K562 (cell line): ENCODE data around the gene TNFAIP8L1. TPM values are rescaled to one million over a fixed set of nuclear protein-coding genes. Genes with fewer than 3 reads are reported as not detected.

Experiments used
- ATAC-seq: fragments of 200-7000 bp; cut with Tn5 transposase; 3 replicates; pipeline ENCODE4 v1.9.1; 2020; ENCODE audit warnings: moderate library complexity
- BruUV-seq: library from RNA; stranded (reverse); fragments of 400-500 nt; replicated peaks from 2 replicates; lab custom pipeline; 2021; lab: Mats Ljungman, UMichigan
- CTCF ChIA-PET: fragments of 300-600 bp; formaldehyde crosslinking; extraction: SDS; loops from one replicate; lab custom pipeline; 2021; ENCODE audit warnings: low intra/inter-chr PET ratio; lab: Yijun Ruan, JAX
- POLR2A ChIA-PET: fragments of 300-600, 350-650 bp; sonication (Branson Sonifier 250); formaldehyde crosslinking; extraction: SDS; loops from one replicate; lab custom pipeline; 2021; ENCODE audit warnings: antibody characterized with exemption, inconsistent platforms; lab: Yijun Ruan, JAX
- DNase-seq, 4 experiments: peaks; one replicate each; pipeline versions ENCODE4 v3.0.0 to v3.0.0-alpha.2; 2011 to 2018; ENCODE audit warnings: low spot score in 3 of 4, mixed read lengths in 3 of 4; ENCODE audit errors: extremely low read depth in 1 of 4
- FAIRE-seq: peaks from 2 replicates; lab custom pipeline; 2011; peaks lifted over from hg19 to GRCh38; lab: Jason Lieb, UNC
- H2AFZ ChIP-seq: 2 replicates; pipeline ENCODE4 v1.6.0; 2011; ENCODE audit warnings: low read depth, low read length, control low read depth, inconsistent platforms
- H3K27ac ChIP-seq: fragments of 200-600 bp; 3 replicates; pipeline ENCODE4 v1.8.0; 2011; ENCODE audit warnings: low read depth, mild to moderate bottlenecking, control low read depth, inconsistent platforms, low read length, moderate library complexity, mixed read lengths; ENCODE audit errors: extremely low read depth
- H3K27me3 ChIP-seq, 2 experiments: fragments of 300-600 bp in 1 of 2; 2 replicates in 1 of 2; 3 replicates in 1 of 2; pipeline versions ENCODE4 v1.6.0 to v1.8.0; 2011; ENCODE audit warnings: inconsistent platforms in 2 of 2, low read length in 2 of 2, mild to moderate bottlenecking in 1 of 2, mixed read lengths in 1 of 2, moderate library complexity in 1 of 2; ENCODE audit not compliant: control insufficient read depth in 2 of 2, insufficient read depth in 2 of 2
- H3K36me3 ChIP-seq: fragments of 300-600 bp; 3 replicates; pipeline ENCODE4 v1.8.0; 2011; ENCODE audit warnings: mild to moderate bottlenecking, low read length, inconsistent platforms; ENCODE audit not compliant: control insufficient read depth, insufficient read depth
- H3K4me1 ChIP-seq, 2 experiments: fragments of 200-600 bp in 1 of 2; replicated peaks in 1 of 2; 2 replicates in 1 of 2; 3 replicates in 1 of 2; pipeline versions ENCODE4 v1.5.1 to v1.8.0; 2011; ENCODE audit warnings: inconsistent platforms in 2 of 2, low read length in 2 of 2, mild to moderate bottlenecking in 1 of 2, mixed read lengths in 1 of 2, moderate library complexity in 1 of 2; ENCODE audit not compliant: control insufficient read depth in 2 of 2, insufficient read depth in 2 of 2
- H3K4me2 ChIP-seq: 2 replicates; pipeline ENCODE4 v1.6.1; 2011; ENCODE audit warnings: low read length, control low read depth, inconsistent platforms, mixed read lengths; ENCODE audit not compliant: insufficient read depth
- H3K4me3 ChIP-seq: fragments of 200-600 bp; sonication (generic), shearing (Covaris generic); 2 replicates; pipeline ENCODE4 v1.5.1; 2016; ENCODE audit warnings: control low read depth, inconsistent platforms
- H3K79me2 ChIP-seq: fragments of 200-600 bp; 3 replicates; pipeline ENCODE4 v1.8.0; 2011; ENCODE audit warnings: low read length, inconsistent platforms; ENCODE audit not compliant: control insufficient read depth, insufficient read depth
- H3K9ac ChIP-seq, 2 experiments: 2 replicates each; pipeline versions ENCODE4 v1.6.0 to v1.6.1; 2011; ENCODE audit warnings: low read depth in 2 of 2, low read length in 2 of 2, control low read depth in 1 of 2, inconsistent platforms in 1 of 2, mild to moderate bottlenecking in 1 of 2, mixed read lengths in 1 of 2; ENCODE audit not compliant: insufficient read depth in 1 of 2
- H3K9me1 ChIP-seq: one replicate; pipeline ENCODE4 v1.6.0; 2011; ENCODE audit warnings: inconsistent platforms, mild to moderate bottlenecking, low read length, moderate library complexity; ENCODE audit not compliant: control insufficient read depth, insufficient read depth
- H3K9me3 ChIP-seq: replicated peaks from 2 replicates; pipeline ENCODE4 v1.5.1; 2011; ENCODE audit warnings: low read depth, low read length, inconsistent platforms; ENCODE audit not compliant: control insufficient read depth, insufficient read depth
- H4K20me1 ChIP-seq: replicated peaks from 2 replicates; pipeline ENCODE4 v1.6.1; 2011; ENCODE audit warnings: low read length, inconsistent platforms, mixed read lengths; ENCODE audit not compliant: control insufficient read depth, insufficient read depth
- ATF3 ChIP-seq, 2 experiments: fragments of 450-650 bp in 1 of 2; sonication (generic) in 1 of 2; formaldehyde crosslinking in 1 of 2; IDR thresholded peaks in 1 of 2; conservative IDR thresholded peaks in 1 of 2; 2 replicates each; pipeline versions ENCODE4 v1.6.1 to v1.8.1; 2016 to 2023; ENCODE audit warnings: mild to moderate bottlenecking in 2 of 2, moderate library complexity in 2 of 2, inconsistent platforms in 1 of 2, missing genetic modification reagents in 1 of 2
- DNMT1 ChIP-seq: fragments of 450-650 bp; IDR thresholded peaks from 2 replicates; pipeline ENCODE4 v1.6.1; 2016; ENCODE audit warnings: antibody characterized with exemption, mild to moderate bottlenecking
- E2F3 ChIP-seq: fragments of 250-450 bp; sonication (Bioruptor Pico); IDR thresholded peaks from 2 replicates; pipeline ENCODE4 v1.4.0; 2020; ENCODE audit warnings: mild to moderate bottlenecking
- E2F5 ChIP-seq: sonication (generic); formaldehyde crosslinking; IDR thresholded peaks from 2 replicates; pipeline ENCODE4 v1.8.0; 2022; ENCODE audit warnings: mild to moderate bottlenecking, missing genetic modification reagents
- KLF16 ChIP-seq: IDR thresholded peaks from 2 replicates; pipeline ENCODE4 v1.6.1; 2016; ENCODE audit warnings: antibody characterized with exemption
- NFIC ChIP-seq: fragments of 450-650 bp; IDR thresholded peaks from 2 replicates; pipeline ENCODE4 v1.6.1; 2017; ENCODE audit warnings: mild to moderate bottlenecking, inconsistent platforms
- PKNOX1 ChIP-seq: fragments of 450-650 bp; IDR thresholded peaks from 2 replicates; pipeline ENCODE4 v1.6.1; 2016
- POLR2AphosphoS5 ChIP-seq: IDR thresholded peaks from 2 replicates; pipeline ENCODE4 v1.6.1; 2011; ENCODE audit warnings: mild to moderate bottlenecking, low read depth, low read length, moderate library complexity; ENCODE audit not compliant: control insufficient read depth, insufficient read depth
- RBM17 ChIP-seq: fragments of 200-400 bp; formaldehyde crosslinking; IDR thresholded peaks from 2 replicates; pipeline ENCODE4 v1.6.1; 2017; ENCODE audit warnings: low read depth, mild to moderate bottlenecking, low read length, borderline replicate concordance
- TCF7 ChIP-seq: sonication (generic); IDR thresholded peaks from 2 replicates; pipeline ENCODE4 v1.6.1; 2016; ENCODE audit warnings: antibody characterized with exemption, borderline replicate concordance
- ZBTB1 ChIP-seq: sonication (generic); formaldehyde crosslinking; IDR thresholded peaks from 2 replicates; pipeline ENCODE4 v1.8.1; 2023; ENCODE audit warnings: missing genetic modification reagents, low read depth, mild to moderate bottlenecking, borderline replicate concordance
- ZNF133 ChIP-seq: fragments of 250-450 bp; sonication (Bioruptor Pico); IDR thresholded peaks from 2 replicates; pipeline ENCODE4 v1.4.0; 2020; ENCODE audit warnings: mild to moderate bottlenecking
- ZNF253 ChIP-seq: fragments of 250-450 bp; sonication (Bioruptor Pico); conservative IDR thresholded peaks from 2 replicates; pipeline ENCODE4 v1.6.1; 2021; ENCODE audit warnings: mild to moderate bottlenecking
- ZNF695 ChIP-seq: fragments of 450-650 bp; formaldehyde crosslinking; IDR thresholded peaks from 2 replicates; pipeline ENCODE4 v1.4.0; 2020; ENCODE audit warnings: mild to moderate bottlenecking, moderate library complexity
- WGBS: fragments of 100-300 bp; shearing (Covaris generic); methylation state at CpG from one replicate; pipeline ENCODE4 v1.1.6; 2016; ENCODE audit warnings: low coverage, mixed read lengths; ENCODE audit not compliant: insufficient coverage; ENCODE audit errors: missing lambda C conversion rate; 5-methylcytosine and 5-hydroxymethylcytosine counted together
- in situ Hi-C: fragments of 300-500 bp; cut with MboI; formaldehyde crosslinking; loops from 4 replicates; pipeline ENCODE4 v1.15.0; 2018; ENCODE audit warnings: inconsistent platforms, mixed read lengths
- intact Hi-C: fragments of 100-400 bp; cut with micrococcal nuclease; formaldehyde crosslinking; loops from 2 replicates; pipeline ENCODE4 v1.14.2; 2022
- polyA plus RNA-seq, 8 experiments: library from polyadenylated mRNA; depleted of rRNA in 4 of 8; stranded (reverse) in 5 of 8; unstranded in 3 of 8; fragments of >200 nt; fragmentation: Nextera tagmentation in 2 of 8; fragmentation: Illumina TruSeq in 1 of 8; extraction: Ambion mirVana in 2 of 8; extraction: Trizol in 1 of 8; gene quantifications; 2 replicates each; pipeline versions ENCODE4 v1.2.1 to v1.2.3, GENCODE V29; 2011 to 2014; ENCODE audit warnings: inconsistent platforms in 1 of 8, missing spikeins in 1 of 8
- total RNA-seq, 7 experiments: library from RNA; depleted of rRNA in 6 of 7; stranded (reverse); fragments of >200 nt in 6 of 7; fragmentation: Illumina TruSeq in 2 of 7; extraction: Trizol in 2 of 7; gene quantifications; 2 replicates each; pipeline versions ENCODE4 v1.2.1 to v1.2.3, GENCODE V29; 2011 to 2021; ENCODE audit warnings: low replicate concordance in 1 of 7

TNFAIP8L1 gene
- total and polyA plus RNA-seq, 9 of the 15 experiments (the other 6 are each of a cell fraction or from before 2014, with no cell fraction given): 0.69 to 9.3 (median 4.9) TPM

GRCh38 chr19:4687396-4687795 is 48.1 kb downstream of the TNFAIP8L1 start:
- Histone ChIP-seq H3K27me3 (no peaks in the 10 kb centered on the region), H3K4me2 (no peak overlapping the region), H2AFZ (no peak overlapping the region), H3K4me3 (no peak overlapping the region), H3K27ac (no peak overlapping the region), H3K79me2 (no peaks in the 10 kb centered on the region), H3K36me3 (peaks cover 78% of the 10 kb centered on the region; the same call in 2 of the 3 replicates), H4K20me1 (no peaks in the 10 kb centered on the region), H3K9ac (no peak overlapping the region), H3K9me3 (no peaks in the 10 kb centered on the region), H3K9me1 (peaks cover 2% of the 10 kb centered on the region), H3K4me1 (peaks cover 0 to 30% of the 10 kb centered on the region in 2 experiments; a peak in 2 of 5 replicates)
- ATAC-seq: no peak
- ChIA-PET POLR2A (no interaction called here), CTCF (no interaction called here)
- WGBS: 81% methylated on average over 11 of the region's 11 CpGs
- DNase-seq: no peak
- intact Hi-C loops (no loop called here), in situ Hi-C loops (no loop called here)
- FAIRE-seq: no peak
- BruUV-seq: no TSS peak
- TF ChIP-seq E2F3 (CRISPR knock-in tag) (no peak), NFIC (peak; percentile 7; the same call in 1 of the 2 replicates)

- Histone ChIP-seq H3K4me2 (no peak overlapping the region), H3K36me3 (peaks cover 85% of the 10 kb centered on the region; the same call in 2 of the 3 replicates), H3K9ac (peak overlapping the region in 1 of 2 experiments; percentile 28; a peak in 1 of 4 replicates), H3K27ac (no peak overlapping the region), H4K20me1 (no peaks in the 10 kb centered on the region), H3K79me2 (no peaks in the 10 kb centered on the region), H3K27me3 (no peaks in the 10 kb centered on the region), H3K4me1 (peaks cover 0 to 31% of the 10 kb centered on the region in 2 experiments; a peak in 2 of 5 replicates), H2AFZ (no peak overlapping the region), H3K9me3 (no peaks in the 10 kb centered on the region), H3K9me1 (peaks cover 2% of the 10 kb centered on the region), H3K4me3 (no peak overlapping the region)
- 85% methylated on average over 8 of the region's 26 CpGs for WGBS
- POLR2A ChIA-PET: interaction anchor here (0.9 to 1.1 kb wide), 3 partner anchors 10 to 18 kb away, joined by 3 to 4 read pairs (median 4); partner anchors contain the start of gene MYDGF
- no peak for TF ChIP-seq ZNF253 (CRISPR knock-in tag)
- TF ChIP-seq E2F5: no peak
- TF ChIP-seq PKNOX1: no peak
- no peak for TF ChIP-seq DNMT1
- TF ChIP-seq ZBTB1 (CRISPR knock-in tag): no peak
- no peak for TF ChIP-seq KLF16
- no peak for TF ChIP-seq ATF3 (IDR thresholded peaks at IDR 0.05)
- TF ChIP-seq ATF3 (CRISPR knock-in tag; conservative IDR thresholded peaks at IDR 0.05): no peak
- no peak for TF ChIP-seq RBM17
- TF ChIP-seq POLR2AphosphoS5: no peak
- no peak for TF ChIP-seq ZNF133 (CRISPR knock-in tag)
- TF ChIP-seq TCF7: no peak
- TF ChIP-seq ZNF695 (CRISPR knock-in tag): no peak
- intact Hi-C loops: no loop called here
- CTCF ChIA-PET: no interaction called here
- FAIRE-seq (no peak), DNase-seq (no peak), ATAC-seq (no peak)
- BruUV-seq: no TSS peak
- in situ Hi-C loops: no loop called here
Measured at GRCh38 chr19:4688587-4688986, 49.3 kb downstream of the TNFAIP8L1 start.
